Measurements from ENCODE around the gene CTAG1A.
"Not testable (repeated sequence)": the region's sequence is repeated elsewhere in the genome, so short reads cannot be mapped to it uniquely, and the experiment has no call there.

Gene CTAG1A

DNA sequence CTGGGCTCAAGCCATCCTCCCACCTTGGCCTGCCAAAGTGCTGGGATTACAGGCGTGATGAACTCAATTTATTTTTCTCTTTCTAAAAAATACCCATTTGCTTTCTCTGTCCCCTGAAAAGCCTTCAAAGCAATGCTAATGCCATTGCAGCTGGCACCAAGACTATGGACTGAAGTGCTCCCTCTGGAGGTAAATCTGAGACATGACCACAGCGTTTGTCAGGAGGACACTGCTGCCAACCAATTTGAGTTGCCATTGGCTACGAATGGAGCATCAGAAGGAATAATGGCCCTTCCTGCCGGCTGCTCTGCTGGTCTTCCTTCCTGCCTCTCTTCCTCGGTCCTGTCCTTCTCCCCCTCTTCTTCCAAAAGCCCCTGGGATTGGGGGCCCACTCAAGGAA lies 9.9 kb upstream of the CTAG1A start:
- not testable (repeated sequence) for DNase-seq

GRCh38 chrX:154582994-154583393 lies 1.9 kb upstream of the CTAG1A start:
- not testable (repeated sequence) for DNase-seq

GRCh38 chrX:154590415-154590814 lies 5.5 kb downstream of the CTAG1A start:
- DNase-seq = not testable (repeated sequence)

DNA sequence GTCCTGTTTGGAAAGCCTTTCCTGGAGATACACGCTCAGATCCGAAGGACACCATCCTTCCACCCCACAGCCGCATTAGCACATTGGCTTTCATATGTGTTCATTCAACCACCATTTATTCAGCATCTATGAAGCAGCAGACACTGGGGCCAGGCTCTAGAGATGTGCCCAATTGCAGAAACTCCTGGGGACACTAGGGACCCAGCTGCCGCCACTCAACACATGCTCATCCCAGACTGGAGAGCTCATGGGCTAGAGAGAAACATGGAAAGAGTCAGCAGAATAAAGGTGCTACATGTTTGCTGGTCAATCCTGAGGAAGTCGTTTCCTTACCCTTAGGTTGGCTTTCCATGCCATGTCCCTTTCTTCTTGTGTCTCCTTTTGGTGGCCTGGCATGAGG lies 7.6 kb downstream of the CTAG1A start:
- DNase-seq = no peak

- DNase-seq = no peak
Observed at GRCh38 chrX:154593201-154593600, 8.3 kb downstream of the CTAG1A start.

DNA sequence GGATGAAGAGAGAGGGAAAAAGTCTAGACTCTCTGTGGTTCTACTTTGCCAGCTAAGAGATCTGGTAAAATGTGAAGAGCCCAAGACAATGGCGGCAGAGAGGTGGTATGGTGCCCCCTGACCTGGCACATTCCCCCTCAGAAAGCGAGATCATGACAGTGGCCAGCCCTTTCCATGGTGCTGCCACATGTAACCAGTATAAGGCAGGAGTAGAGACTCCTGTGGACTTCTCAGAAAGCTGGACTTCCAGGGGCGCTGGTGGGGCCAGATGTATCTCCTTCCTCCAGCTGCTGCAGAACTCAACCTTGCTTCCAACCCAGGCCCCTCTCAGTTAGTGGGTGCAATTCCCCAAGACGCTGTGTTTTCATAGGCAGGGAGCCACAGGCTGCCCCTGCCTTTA lies 9.6 kb downstream of the CTAG1A start:
- DNase-seq = no peak

DNA sequence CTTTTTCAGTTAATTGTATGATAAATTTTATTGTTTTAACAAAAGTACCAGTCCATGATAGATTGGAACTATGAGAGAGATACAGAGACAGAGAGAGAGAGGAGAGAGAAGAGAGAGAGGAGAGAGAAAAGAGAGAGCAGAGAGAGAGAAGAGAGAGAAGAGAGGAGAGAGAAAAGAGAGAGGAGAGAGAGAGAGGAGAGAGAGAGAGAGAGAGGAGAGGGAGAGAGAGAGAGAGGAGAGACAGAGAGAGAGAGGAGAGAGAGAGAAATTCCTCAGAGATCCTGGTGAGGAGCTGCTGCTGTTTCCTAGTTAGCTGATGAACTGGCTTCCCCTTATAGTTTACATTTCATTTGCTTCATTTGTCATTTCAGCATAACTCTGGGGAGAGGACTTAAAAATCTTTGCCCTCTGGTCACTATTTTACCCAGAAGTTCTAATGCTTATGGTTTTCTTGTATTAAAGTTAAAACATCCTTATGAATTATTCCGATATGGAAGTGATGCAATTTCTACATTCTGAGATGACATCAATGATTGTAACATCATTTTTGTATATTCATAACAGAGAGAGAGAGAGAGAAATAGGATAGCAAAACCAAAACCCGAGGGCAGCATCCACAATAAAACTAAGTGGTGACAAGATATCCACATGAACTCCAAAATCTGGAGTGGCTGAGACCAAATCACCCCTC lies 10.8 kb downstream of the CTAG1A start:
- no peak for DNase-seq

DNA sequence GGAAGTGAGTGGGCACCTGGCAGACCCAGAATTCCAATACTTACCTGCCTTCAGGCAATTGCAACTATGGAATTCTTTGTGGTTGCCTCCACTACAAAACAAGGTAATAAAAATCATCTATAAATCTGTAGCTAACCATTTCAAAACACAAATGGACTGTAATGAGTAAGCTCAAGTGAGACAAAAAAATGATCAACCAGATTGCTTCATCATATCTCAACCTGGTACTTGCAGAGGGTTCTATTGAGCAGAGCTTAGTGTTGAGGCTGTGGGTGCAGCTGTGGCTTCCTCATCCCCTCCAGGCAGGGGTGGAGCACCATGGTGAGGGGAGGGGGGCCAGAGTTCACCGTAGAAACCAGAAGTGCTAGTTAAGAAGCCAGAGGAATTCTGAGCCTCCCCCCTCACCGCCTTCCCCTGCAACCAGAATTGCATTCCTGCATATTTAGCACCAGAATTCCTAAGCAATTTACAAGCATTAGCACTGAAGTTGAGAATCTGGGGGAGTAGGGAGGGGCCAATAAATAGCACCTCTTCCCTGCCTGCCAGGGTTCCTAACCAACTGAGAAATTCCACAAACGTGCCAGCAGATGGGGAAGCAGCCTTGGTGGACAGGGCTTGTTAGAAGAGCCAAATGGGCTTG lies 11.5 kb downstream of the CTAG1A start:
- DNase-seq = no peak

- no peak for DNase-seq
Observed at GRCh38 chrX:154597221-154597620, 12.3 kb downstream of the CTAG1A start.

DNA sequence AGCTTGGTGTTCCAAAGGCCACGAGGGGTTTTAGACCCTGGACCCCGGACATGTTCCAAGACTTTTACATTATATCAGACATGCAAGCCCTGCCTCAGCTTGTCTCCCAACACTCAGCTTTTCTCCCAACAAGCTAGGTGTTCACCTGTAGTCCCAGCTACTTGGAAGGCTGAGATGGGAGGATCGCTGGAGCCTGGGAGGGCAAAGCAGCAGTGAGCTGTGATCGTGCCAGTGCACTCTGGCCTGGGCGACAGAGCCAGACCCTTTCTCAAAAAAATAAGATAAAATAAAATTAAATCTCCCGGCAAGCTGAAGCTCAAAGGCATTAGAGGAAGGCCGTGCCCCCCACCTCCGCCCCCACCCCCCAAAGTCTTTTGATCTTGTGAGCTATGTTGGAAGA lies 13.7 kb downstream of the CTAG1A start:
- DNase-seq = no peak

GRCh38 chrX:154599531-154599930 lies 14.6 kb downstream of the CTAG1A start:
- DNase-seq = no peak

GRCh38 chrX:154600759-154601374 lies 15.9 kb downstream of the CTAG1A start:
- DNase-seq = no peak

GRCh38 chrX:154602226-154602625 lies 17.3 kb downstream of the CTAG1A start:
- no peak for DNase-seq

GRCh38 chrX:154602766-154603437 lies 18.0 kb downstream of the CTAG1A start:
- DNase-seq = no peak

DNA sequence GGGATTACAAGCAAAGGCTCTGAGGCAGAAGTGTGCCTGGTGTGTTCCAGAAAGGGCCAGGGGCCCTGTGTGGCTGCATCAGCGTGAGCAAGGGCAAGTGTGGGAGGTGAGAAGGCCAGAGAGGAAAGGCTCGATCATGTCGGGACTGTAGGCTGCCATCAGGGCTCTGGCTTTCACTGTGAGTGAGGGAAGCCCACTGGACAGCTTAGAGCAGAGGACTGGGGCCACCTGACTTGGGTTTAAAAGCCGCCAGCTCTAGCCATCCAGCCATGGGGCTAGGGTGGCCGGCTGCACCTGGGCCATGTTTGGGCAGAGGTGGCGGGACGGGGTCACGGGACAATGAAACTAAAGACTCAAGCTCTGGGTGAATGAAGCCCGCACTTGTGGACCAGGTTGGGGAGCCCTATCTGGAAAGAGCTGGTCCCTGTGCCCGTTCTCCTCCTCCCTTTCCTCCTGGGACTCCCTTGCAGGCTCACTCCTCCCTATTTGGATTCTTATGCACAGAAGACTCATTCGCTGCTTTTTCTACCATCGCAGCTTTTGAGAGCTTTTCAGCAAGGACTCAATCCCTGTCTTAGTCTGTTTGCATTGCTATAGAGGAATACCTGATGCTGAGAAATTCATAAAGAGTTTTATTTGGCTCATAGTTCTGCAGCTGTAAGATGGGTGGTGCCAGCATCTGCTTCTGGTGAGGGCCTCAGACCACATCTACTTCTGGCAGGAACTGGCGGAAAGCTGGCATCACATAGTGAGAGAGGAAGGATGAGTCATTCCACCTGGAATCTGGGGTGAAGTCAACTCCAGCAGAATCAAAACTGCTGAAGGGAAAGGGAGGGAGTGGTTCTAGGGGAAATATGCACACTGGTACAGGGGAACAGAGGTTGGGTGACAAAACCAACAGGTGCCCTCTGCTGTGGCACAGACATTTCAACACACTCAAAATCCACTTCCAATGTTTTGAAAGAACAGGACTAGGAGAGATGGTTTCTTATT lies 18.8 kb downstream of the CTAG1A start:
- no peak for DNase-seq

DNA sequence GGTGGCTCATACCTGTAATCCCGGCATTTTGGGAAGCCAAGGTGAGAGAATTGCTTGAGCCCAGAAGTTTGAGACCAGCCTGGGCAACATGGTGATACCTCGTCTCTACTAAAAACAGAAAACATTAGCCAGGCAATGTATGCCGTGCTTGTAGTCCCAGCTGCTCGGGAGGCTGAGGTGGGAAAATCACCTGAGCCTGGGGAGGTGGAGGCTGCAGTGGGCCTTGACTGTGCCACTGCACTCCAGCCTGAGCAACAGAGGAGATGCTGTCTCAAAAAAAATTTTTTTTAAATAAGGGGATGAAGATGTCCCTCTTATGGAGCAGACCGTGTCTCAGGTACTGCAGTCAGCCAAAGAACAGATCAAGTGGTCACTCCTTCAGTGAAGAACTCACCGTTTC lies 20.6 kb downstream of the CTAG1A start:
- DNase-seq = no peak

DNA sequence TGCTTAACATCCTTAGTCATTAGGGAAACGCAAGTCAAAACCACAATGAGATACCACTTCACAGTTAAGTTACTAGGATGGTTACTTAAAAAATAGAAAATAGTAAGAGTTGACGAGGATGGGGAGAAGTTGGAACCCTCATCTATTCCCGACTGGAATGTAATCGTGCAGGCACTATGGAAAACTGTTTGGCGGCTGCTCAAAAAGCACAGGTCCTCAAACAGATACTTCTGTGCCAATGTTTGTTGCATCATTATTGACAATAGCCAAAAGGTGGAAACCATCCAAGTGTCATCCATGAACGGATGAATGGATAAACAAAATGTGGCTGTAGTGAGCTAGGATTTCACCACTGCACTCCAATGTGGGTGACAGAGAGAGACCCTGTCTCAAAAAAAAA lies 22.4 kb downstream of the CTAG1A start:
- DNase-seq = no peak

DNA sequence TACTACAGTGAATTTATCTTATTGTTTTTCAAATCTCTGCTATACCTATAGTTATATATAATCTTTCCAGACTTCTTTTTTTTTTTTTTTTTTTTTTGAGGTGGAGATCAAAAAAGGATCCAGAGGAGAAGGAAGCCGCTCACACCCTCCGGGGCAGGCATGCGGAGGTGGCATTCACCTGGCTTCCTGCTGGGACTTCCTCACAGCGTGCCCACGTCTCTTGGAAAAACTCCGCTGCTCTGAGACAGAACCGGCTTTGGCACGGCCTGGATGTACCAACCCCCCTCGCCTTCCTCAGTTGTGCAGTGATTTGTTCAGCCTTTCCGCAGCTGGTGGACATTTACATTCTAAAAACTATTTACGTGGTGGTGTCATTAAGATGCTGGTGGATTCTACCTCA lies 23.0 kb downstream of the CTAG1A start:
- DNase-seq = not testable (repeated sequence)

DNA sequence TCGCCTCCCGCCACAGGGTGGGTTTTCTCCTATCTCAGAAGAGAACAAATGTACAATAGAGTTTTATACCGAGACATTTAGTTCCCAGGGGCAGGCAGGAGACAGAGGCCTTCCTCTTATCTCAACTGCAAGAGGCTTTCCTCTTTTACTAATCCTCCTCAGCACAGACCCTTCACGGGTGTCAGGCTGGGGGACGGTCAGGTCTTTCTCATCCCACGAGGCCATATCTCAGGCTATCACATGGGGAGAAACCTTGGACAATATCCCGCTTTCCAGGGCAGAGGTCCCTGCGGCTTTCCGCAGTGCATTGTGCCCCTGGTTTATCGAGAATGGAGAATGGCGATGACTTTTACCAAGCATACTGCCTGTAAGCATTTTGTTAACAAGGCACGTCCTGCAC lies 23.9 kb downstream of the CTAG1A start:
- DNase-seq = not testable (repeated sequence)

- not testable (repeated sequence) for DNase-seq
Observed at GRCh38 chrX:154611146-154611545, 26.2 kb downstream of the CTAG1A start.

- not testable (repeated sequence) for DNase-seq
Observed at GRCh38 chrX:154613586-154613985, 28.7 kb downstream of the CTAG1A start.

DNA sequence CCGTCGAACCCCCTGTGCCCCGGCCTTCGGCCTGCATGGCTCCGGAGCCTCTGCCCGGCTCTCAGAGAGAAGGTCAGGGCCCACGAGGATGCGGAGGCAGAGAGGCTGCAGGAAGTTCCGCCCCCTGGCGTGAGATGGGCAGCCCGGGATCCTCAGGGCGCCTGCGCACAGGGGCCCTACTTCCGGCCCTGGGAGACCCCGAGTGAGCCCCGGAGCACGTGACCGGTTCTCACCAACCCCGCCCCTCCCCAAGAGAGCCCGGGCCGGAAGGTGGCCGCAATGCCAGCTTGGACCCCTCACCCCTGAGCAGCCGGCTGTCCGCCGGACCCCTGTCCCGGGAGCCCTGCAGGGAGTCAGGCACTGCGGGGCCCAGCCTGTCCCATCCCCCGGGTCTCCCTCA lies 34.2 kb downstream of the CTAG1A start, which contains the start of gene CTAG1B:
Gene CTAG1B, minus strand, starts transcription at position 101 of the 400 bp plus-strand sequence. Its CDS starts 64 bp downstream, at position 37.
- DNase-seq = not testable (repeated sequence)
